A673 (cell line): Measurements from ENCODE around the gene ADPRS. TPM values are rescaled to one million over a fixed set of nuclear protein-coding genes. Genes with fewer than 3 reads are reported as not detected.

ENCODE experiments used
- BruUV-seq: library from RNA; stranded (reverse); fragments of 400-500 nt; replicated peaks from 2 replicates; lab custom pipeline; 2021; lab: Mats Ljungman, UMichigan
- CTCF ChIA-PET: fragments of 300-600 bp; sonication (Branson Sonifier 250); formaldehyde crosslinking; loops from one replicate; lab custom pipeline; 2022; ENCODE audit warnings: antibody characterized with exemption; lab: Charles Lee
- POLR2A ChIA-PET: fragments of 300-600 bp; sonication (Branson Sonifier 250); formaldehyde crosslinking; loops from one replicate; lab custom pipeline; 2022; ENCODE audit warnings: antibody characterized with exemption; ENCODE audit not compliant: low non-redundant PET; lab: Charles Lee
- DNase-seq: peaks from one replicate; pipeline ENCODE4 v3.0.0-alpha.2; 2015; ENCODE audit warnings: low spot score
- H3K27ac ChIP-seq: fragments of 200-600 bp; sonication (generic); 2 replicates; pipeline ENCODE4 v1.5.1; 2016; ENCODE audit warnings: mixed run types, low read depth, mild to moderate bottlenecking, mixed read lengths, antibody characterized with exemption, low read length; ENCODE audit not compliant: poor library complexity, severe bottlenecking
- H3K27me3 ChIP-seq: fragments of 200-600 bp; sonication (generic); replicated peaks from 2 replicates; pipeline ENCODE4 v1.6.1; 2017; ENCODE audit warnings: mixed run types, low read depth, mild to moderate bottlenecking, mixed read lengths, antibody characterized with exemption, low read length; ENCODE audit not compliant: insufficient read depth, poor library complexity
- H3K36me3 ChIP-seq: fragments of 200-600 bp; sonication (generic); 2 replicates; pipeline ENCODE4 v1.6.1; 2016; ENCODE audit warnings: mixed run types, mild to moderate bottlenecking, mixed read lengths, antibody characterized with exemption, low read length; ENCODE audit not compliant: insufficient read depth, poor library complexity, severe bottlenecking
- H3K4me1 ChIP-seq: fragments of 200-600 bp; sonication (generic); 2 replicates; pipeline ENCODE4 v1.6.1; 2017; ENCODE audit warnings: mixed run types, mild to moderate bottlenecking, mixed read lengths, antibody characterized with exemption, low read length; ENCODE audit not compliant: insufficient read depth, poor library complexity, severe bottlenecking
- H3K4me3 ChIP-seq: fragments of 200-600 bp; sonication (generic); 2 replicates; pipeline ENCODE4 v1.5.1; 2016; ENCODE audit warnings: low read depth, mixed run types, mild to moderate bottlenecking, mixed read lengths, low read length; ENCODE audit not compliant: poor library complexity, severe bottlenecking
- H3K9me3 ChIP-seq: fragments of 200-600 bp; sonication (generic); 2 replicates; pipeline ENCODE4 v1.6.1; 2016; ENCODE audit warnings: mixed run types, low read depth, mild to moderate bottlenecking, mixed read lengths, antibody characterized with exemption, low read length; ENCODE audit not compliant: poor library complexity, severe bottlenecking
- CTCF ChIP-seq: fragments of 300-800, 200-600 bp; sonication (generic); conservative IDR thresholded peaks from 2 replicates; pipeline ENCODE4 v1.5.1; 2017; ENCODE audit warnings: low read depth, mild to moderate bottlenecking, antibody characterized with exemption, low read length, moderate library complexity, mixed read lengths
- EZH2 ChIP-seq: fragments of 200-600 bp; sonication (generic); IDR thresholded peaks from 2 replicates; pipeline ENCODE4 v1.6.1; 2017; ENCODE audit warnings: borderline replicate concordance, low read depth, mild to moderate bottlenecking, mixed read lengths, antibody characterized with exemption, low read length; ENCODE audit not compliant: poor library complexity, severe bottlenecking
- intact Hi-C: fragments of 100-400 bp; cut with micrococcal nuclease; formaldehyde crosslinking; loops from one replicate; pipeline ENCODE4 v1.10.0; 2022; ENCODE audit not compliant: unreplicated experiment
- total RNA-seq: library from RNA; stranded (reverse); gene quantifications from 2 replicates; pipeline ENCODE4 v1.2.3, GENCODE V29; 2021

The ADPRS gene
- total RNA-seq, 1 experiment from 2014 or later: 34.2 TPM

- Histone ChIP-seq H3K4me3 (no peak overlapping the region), H3K9me3 (no peaks in the 10 kb centered on the region), H3K27me3 (no peaks in the 10 kb centered on the region), H3K27ac (no peak overlapping the region), H3K4me1 (peaks cover 7% of the 10 kb centered on the region), H3K36me3 (peaks cover 62% of the 10 kb centered on the region)
- DNase-seq: no peak
- intact Hi-C loops: no loop called here
- no TSS peak for BruUV-seq
- ChIA-PET CTCF (no interaction called here), POLR2A (no interaction called here)
- TF ChIP-seq EZH2 (no peak), CTCF (no peak)
Observed at GRCh38 chr1:36092166-36092797, 3.6 kb downstream of the ADPRS start.

- ChIA-PET POLR2A (no interaction called here), CTCF (no interaction called here)
- no peak for DNase-seq
- TF ChIP-seq CTCF (no peak), EZH2 (no peak)
- Histone ChIP-seq H3K27ac (no peak overlapping the region), H3K27me3 (no peaks in the 10 kb centered on the region), H3K9me3 (no peaks in the 10 kb centered on the region), H3K4me3 (no peak overlapping the region), H3K4me1 (peaks cover 7% of the 10 kb centered on the region), H3K36me3 (peaks cover 62% of the 10 kb centered on the region)
- intact Hi-C loops: no loop called here
- BruUV-seq: no TSS peak
Observed at GRCh38 chr1:36092798-36093185, 4.1 kb downstream of the ADPRS start.

- BruUV-seq: TSS peak; percentile 7
- no peaks in the 10 kb centered on the region for H3K9me3 ChIP-seq
- no peak overlapping the region for H3K4me3 ChIP-seq
- no peak for TF ChIP-seq EZH2
- no peak for TF ChIP-seq CTCF
- no peak overlapping the region for H3K27ac ChIP-seq
- no peak for DNase-seq
- peaks cover 62% of the 10 kb centered on the region for H3K36me3 ChIP-seq
- intact Hi-C loops: no loop called here
- H3K4me1 ChIP-seq: peaks cover 7% of the 10 kb centered on the region
- ChIA-PET CTCF (no interaction called here), POLR2A (no interaction called here)
- H3K27me3 ChIP-seq: no peaks in the 10 kb centered on the region
Observed at GRCh38 chr1:36093226-36093625, 4.5 kb downstream of the ADPRS start.
